SK-N-MC (cell line): Measurements from ENCODE around the gene MOG.
"Not testable (repeated sequence)": the region's sequence is repeated elsewhere in the genome, so short reads cannot be mapped to it uniquely, and the experiment has no call there.

Experiments used
- DNase-seq: peaks from one replicate; pipeline ENCODE4 v3.0.0-alpha.2; 2011; ENCODE audit warnings: low read depth, low spot score
- H3K27ac ChIP-seq: fragments of 200-600 bp; sonication (generic); 2 replicates; pipeline ENCODE4 v1.5.1; 2016; ENCODE audit warnings: mixed run types
- H3K36me3 ChIP-seq: fragments of 200-600 bp; sonication (generic); 2 replicates; pipeline ENCODE4 v1.6.1; 2017; ENCODE audit warnings: antibody characterized with exemption, low read length, mixed read lengths; ENCODE audit not compliant: insufficient read depth
- H3K4me3 ChIP-seq: fragments of 200-600 bp; sonication (generic); 2 replicates; pipeline ENCODE4 v1.5.1; 2016
- H3K9ac ChIP-seq: fragments of 200-600 bp; sonication (generic); 2 replicates; pipeline ENCODE4 v1.8.0; 2017; ENCODE audit warnings: mixed run types, mixed read lengths; ENCODE audit not compliant: insufficient read length
- H3K9me3 ChIP-seq: fragments of 200-600 bp; sonication (generic); 2 replicates; pipeline ENCODE4 v1.6.1; 2017; ENCODE audit warnings: low read depth, mild to moderate bottlenecking, antibody characterized with exemption, low read length, moderate library complexity, mixed read lengths
- EZH2 ChIP-seq: fragments of 200-600 bp; sonication (generic); IDR thresholded peaks from one replicate; pipeline ENCODE4 v1.6.1; 2017; ENCODE audit warnings: antibody characterized with exemption
- FOXP2 ChIP-seq: optimal IDR thresholded peaks from 2 replicates; pipeline ENCODE3; 2011; ENCODE audit warnings: mild to moderate bottlenecking, moderate library complexity; ENCODE audit not compliant: insufficient read depth; ENCODE audit errors: extremely low read length, control extremely low read depth
- POLR2AphosphoS5 ChIP-seq: IDR thresholded peaks from 2 replicates; pipeline ENCODE4 v1.6.1; 2012; ENCODE audit warnings: mild to moderate bottlenecking, low read depth, low read length, borderline replicate concordance

The MOG gene

GRCh38 chr6:29665942-29666825, 9.3 kb downstream of the MOG start:
- no peak overlapping the region for H3K9ac ChIP-seq
- no peak overlapping the region for H3K27ac ChIP-seq
- TF ChIP-seq POLR2AphosphoS5 (no peak), EZH2 (no peak), FOXP2 (no peak)
- no peaks in the 10 kb centered on the region for H3K9me3 ChIP-seq
- DNase-seq, result no peak
- H3K36me3 ChIP-seq, result no peaks in the 10 kb centered on the region
- no peak overlapping the region for H3K4me3 ChIP-seq

GRCh38 chr6:29666826-29667130, 9.9 kb downstream of the MOG start:
- Histone ChIP-seq H3K27ac (no peak overlapping the region), H3K9ac (no peak overlapping the region), H3K4me3 (no peak overlapping the region), H3K9me3 (no peaks in the 10 kb centered on the region), H3K36me3 (no peaks in the 10 kb centered on the region)
- TF ChIP-seq FOXP2 (no peak), EZH2 (no peak), POLR2AphosphoS5 (no peak)
- no peak for DNase-seq

DNA sequence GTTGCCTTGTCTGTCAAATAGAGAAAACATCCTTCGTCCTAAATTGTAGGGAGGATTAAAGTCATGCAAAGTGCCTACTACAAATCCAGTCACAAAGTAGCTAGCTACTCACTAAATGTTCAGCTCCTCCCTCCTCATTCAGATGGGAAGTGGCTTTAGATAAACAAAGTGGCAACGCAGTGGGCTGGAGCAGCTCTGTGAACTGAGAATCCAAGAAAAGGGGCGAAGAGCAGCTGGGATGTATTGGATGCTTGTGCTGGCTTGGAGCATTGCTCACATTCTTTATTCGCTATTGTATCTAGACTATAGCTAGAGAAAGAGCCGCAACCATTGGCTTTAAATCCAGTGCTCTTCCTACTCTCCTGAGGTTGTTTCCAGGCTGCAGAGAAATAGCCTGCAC, 10.3 kb downstream of the MOG start:
- no peak for DNase-seq
- TF ChIP-seq FOXP2, result no peak
- TF ChIP-seq POLR2AphosphoS5, result no peak
- no peak for TF ChIP-seq EZH2
- Histone ChIP-seq H3K36me3 (no peaks in the 10 kb centered on the region), H3K27ac (no peak overlapping the region), H3K9ac (no peak overlapping the region), H3K4me3 (no peak overlapping the region), H3K9me3 (no peaks in the 10 kb centered on the region)

DNA sequence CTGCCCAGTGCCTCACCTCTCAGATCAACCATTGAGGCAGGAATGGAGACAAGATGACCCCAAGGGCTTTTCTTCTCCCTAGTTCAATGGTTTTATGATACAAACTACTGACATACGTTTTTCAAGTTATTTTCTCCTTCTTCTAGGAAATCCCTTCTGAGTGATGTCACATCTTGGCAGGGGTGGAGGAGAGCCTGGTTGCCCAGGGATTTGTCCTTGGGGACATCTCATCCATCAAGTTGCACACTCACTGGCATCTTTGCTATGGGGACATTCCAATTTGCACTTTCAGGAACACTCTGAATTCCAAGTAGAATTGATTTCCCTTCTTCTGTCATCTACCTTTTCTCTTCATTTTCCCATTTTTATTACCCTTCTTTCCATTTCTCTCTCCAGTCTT, 14.1 kb downstream of the MOG start:
- H3K9ac ChIP-seq, result no peak overlapping the region
- H3K9me3 ChIP-seq, result no peaks in the 10 kb centered on the region
- TF ChIP-seq EZH2 (no peak), POLR2AphosphoS5 (no peak), FOXP2 (no peak)
- no peaks in the 10 kb centered on the region for H3K36me3 ChIP-seq
- no peak overlapping the region for H3K27ac ChIP-seq
- H3K4me3 ChIP-seq, result no peak overlapping the region
- no peak for DNase-seq

DNA sequence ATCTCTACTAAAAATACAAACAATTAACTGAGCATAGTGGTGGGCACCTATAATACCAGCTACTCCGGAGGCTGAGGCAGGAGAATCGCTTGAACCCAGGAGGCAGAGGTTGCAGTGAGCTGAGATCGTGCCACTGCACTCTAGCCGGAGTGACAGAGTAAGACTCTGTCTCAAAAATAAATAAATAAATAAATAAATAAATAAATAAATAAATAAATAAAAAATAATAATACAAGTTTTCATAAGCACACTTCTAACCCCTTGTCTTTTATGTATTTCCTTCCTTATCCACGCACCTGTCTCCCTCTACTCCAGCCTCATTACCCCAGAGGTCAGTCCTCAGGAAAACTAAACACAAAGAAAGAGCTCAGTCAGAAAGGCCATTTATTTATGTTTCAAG, 15.2 kb downstream of the MOG start:
- H3K9me3 ChIP-seq, H3K4me3 ChIP-seq, H3K36me3 ChIP-seq, DNase-seq, H3K27ac ChIP-seq, H3K9ac ChIP-seq: not testable (repeated sequence)

GRCh38 chr6:29673161-29673560, 16.3 kb downstream of the MOG start:
- Histone ChIP-seq H3K9ac (no peak overlapping the region), H3K36me3 (no peaks in the 10 kb centered on the region), H3K9me3 (no peaks in the 10 kb centered on the region), H3K4me3 (no peak overlapping the region), H3K27ac (no peak overlapping the region)
- no peak for DNase-seq
- TF ChIP-seq POLR2AphosphoS5, result no peak
- no peak for TF ChIP-seq FOXP2
- TF ChIP-seq EZH2, result no peak

- DNase-seq, result no peak
- Histone ChIP-seq H3K36me3 (no peaks in the 10 kb centered on the region), H3K4me3 (no peak overlapping the region), H3K9me3 (no peaks in the 10 kb centered on the region), H3K27ac (no peak overlapping the region), H3K9ac (no peak overlapping the region)
- no peak for TF ChIP-seq FOXP2
- TF ChIP-seq EZH2, result no peak
- no peak for TF ChIP-seq POLR2AphosphoS5
These were observed 17.1 kb downstream of the MOG start for GRCh38 chr6:29674008-29674407.

GRCh38 chr6:29675561-29675960, 18.7 kb downstream of the MOG start:
- no peak for TF ChIP-seq FOXP2
- TF ChIP-seq EZH2, result no peak
- no peak overlapping the region for H3K4me3 ChIP-seq
- no peaks in the 10 kb centered on the region for H3K9me3 ChIP-seq
- H3K27ac ChIP-seq, result no peak overlapping the region
- no peak overlapping the region for H3K9ac ChIP-seq
- H3K36me3 ChIP-seq, result no peaks in the 10 kb centered on the region
- no peak for DNase-seq

DNA sequence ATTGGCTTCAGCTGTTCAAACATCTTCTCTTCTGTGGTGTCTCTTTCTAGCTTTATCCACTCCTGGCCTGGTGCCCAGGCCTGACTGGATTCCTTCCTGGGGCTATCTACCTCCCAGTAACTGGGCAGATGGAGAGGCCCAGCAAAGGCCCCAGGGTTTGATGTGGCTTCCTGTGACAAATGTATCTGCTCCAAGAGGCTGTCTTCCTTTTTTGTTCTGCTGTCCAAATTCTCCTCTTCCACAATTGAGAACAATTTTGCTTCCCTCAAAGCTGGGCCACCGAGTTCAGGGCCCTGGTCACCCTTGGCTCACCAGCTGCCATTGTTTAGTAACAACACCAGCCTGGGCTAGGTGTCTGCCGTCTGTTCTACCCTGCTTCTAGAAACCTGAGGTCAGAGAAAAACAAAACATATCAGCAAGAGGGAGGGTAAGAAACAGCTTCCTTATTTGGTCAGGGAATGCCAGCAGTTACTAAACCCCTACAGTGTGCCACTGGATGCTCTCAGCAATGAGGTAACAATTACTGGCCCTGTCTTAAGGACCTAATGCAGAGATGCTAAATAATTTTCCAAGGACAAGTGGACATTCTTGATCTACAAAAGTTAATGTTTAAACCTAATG, 20.2 kb downstream of the MOG start:
- Histone ChIP-seq H3K4me3 (no peak overlapping the region), H3K36me3 (no peaks in the 10 kb centered on the region), H3K9me3 (no peaks in the 10 kb centered on the region), H3K27ac (no peak overlapping the region), H3K9ac (no peak overlapping the region)
- TF ChIP-seq EZH2 (no peak), POLR2AphosphoS5 (no peak), FOXP2 (no peak)
- no peak for DNase-seq
